HG03439 (cell line): Measurements from ENCODE around the gene USP48.
"Not testable (repeated sequence)": the region's sequence is repeated elsewhere in the genome, so short reads cannot be mapped to it uniquely, and the experiment has no call there.

ENCODE experiments used
- ATAC-seq: cut with Tn5 transposase; IDR thresholded peaks from one replicate; pipeline ENCODE4 v1.9.1; 2021; ENCODE audit warnings: mild to moderate bottlenecking, moderate library complexity; ENCODE audit not compliant: unreplicated experiment

USP48 gene

DNA sequence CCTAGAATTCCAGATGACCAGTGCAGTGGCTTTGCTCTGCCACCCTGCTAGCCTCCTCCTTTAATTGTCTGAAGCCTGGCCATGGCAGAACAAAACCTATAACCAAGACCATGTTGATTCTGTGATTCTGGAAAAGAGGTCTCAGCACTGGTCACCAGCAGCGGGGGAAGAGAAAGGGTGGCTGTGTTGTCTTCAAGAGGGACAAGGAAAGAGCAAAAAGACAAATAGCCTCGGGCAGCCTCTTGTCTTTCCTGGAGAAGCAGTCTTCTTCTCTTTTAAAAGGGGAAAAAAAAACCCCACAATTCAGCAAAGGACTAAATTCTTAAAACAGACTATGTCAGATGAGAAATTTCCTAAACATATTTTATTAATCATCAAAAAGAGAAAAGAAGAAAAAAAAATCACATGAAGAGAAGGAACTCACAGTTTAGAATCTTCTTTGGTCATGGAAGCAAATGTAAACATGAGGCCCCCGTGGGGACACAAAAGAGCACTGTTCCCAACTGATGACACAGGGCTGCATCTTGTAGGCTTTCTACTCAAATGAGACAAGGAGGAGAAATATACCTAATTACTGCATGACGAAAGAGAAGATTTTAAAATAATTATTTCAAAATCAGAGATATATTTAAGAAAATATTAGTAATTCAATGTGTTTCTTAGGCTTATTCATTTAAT is 77.5 kb downstream of the USP48 start:
- no peak for ATAC-seq

DNA sequence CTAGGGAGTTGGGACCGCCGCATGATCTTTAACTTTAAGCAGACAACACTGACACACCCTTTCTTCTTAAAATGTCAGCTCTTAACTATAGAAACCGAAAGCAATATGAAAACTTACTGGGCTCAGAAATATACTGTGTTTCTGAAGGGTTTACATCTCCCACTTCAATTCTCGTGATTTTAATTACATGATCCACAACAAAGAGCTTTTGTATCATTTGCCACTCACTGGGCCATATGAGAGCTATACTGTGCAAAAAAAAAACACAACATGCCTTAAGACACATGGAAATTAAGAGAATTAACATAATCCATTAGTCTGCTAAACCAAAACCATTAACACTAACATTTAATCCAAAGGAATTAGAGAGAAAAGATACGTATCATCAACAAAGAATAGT is 78.8 kb downstream of the USP48 start:
- no peak for ATAC-seq

DNA sequence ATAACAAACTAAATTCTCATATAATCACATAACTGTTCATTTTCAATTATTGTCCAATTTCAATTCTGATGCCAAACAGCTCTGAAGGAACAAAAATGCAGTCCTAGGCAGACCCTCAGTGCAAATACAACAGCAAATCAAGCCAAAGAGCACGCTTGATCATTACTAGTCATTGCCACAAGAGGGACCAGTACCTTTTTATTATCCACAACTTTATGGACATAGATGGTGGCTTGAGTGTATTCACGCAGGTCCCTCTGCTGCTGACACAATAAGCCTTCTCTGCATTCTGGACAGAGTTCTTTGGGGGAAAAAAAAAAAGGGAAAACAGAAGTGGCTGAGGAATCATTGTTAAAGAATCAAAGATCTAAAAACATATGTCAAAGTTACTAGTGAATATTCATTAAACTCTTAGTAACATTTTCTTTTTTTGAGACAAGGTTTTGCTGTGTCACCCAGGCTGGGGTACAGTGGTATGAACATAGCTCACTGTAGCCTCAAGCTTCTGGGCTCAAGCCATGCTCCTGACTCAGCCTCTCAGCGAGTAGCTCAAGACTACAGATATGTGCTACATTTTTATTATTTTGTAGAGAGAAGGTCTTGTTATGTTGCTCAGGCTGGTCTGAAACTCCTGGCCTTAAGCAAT is 79.5 kb downstream of the USP48 start:
- no peak for ATAC-seq

DNA sequence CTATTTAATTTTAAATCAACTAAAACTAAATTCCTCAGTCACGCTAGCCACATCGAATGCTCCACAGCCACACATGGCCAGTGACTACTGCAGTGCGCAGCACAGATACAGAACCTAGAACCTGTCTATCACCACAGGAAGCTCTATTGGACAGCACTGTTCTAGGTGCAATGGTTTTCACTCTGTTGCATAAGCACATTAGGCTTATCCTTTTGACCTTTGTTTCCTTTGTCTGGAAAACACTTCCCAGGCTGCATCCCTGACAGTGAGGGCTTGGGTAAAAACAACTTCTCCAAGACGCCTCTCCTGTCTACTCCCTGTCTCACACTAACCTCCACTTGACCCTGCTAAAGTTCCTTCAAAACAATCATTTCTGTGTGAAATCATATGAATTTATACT is 80.2 kb downstream of the USP48 start:
- no peak for ATAC-seq

DNA sequence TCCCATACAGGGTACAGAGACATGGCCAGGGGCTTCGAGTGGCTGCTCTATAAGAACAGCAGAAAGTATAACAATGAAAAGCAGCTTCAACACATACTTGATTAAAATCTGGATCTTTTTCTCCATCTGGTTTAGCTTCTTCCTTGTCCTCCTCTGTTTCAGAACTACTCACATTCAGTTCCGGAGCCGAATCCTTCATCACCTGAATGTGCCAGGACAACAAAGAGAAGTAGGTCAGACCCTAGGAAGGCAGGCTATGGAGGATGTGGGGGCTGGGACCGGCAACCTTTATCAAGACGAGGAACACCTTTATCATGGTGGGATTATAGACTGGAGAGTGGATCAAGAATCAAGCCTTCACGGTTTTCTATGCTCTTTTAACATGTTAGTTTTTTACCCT is 81.5 kb downstream of the USP48 start:
- ATAC-seq: no peak

DNA sequence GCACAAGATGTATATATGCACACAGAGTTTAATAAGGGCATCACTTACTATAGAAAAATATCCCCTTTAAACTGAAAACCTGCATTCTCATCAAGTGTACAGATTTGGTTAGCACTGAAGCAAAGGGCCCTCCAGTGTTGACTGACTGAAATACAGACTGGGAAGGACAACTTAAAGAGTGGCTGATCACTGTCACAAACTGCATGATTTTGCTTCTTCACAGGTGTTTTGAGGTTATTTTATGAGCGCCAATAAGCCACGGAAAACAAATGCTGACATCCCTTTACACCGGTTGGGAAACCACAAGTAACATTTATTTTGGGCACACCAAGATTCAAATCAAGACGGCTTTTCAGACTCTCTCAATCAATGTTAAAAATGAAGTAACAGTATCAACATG is 82.9 kb downstream of the USP48 start:
- no peak for ATAC-seq

DNA sequence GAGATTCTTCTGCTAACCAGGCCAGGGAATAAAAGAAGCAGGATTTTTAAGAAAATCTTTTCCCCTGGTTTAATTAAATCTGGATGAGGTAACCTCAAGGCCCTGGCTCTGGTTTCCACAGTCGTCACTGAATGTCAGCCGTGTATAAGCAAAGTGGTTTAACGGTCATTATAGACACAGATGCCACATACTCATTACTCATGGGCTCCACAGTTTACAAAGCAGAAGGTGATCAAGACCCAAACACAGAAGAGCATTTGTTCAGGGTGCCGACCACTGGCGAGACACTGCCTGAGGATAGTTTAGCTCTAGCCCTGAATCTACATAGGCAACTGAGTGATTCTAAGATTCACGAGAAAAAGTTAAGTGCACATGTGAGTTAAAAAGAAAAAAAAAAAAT is 86.0 kb downstream of the USP48 start:
- ATAC-seq: no peak

DNA sequence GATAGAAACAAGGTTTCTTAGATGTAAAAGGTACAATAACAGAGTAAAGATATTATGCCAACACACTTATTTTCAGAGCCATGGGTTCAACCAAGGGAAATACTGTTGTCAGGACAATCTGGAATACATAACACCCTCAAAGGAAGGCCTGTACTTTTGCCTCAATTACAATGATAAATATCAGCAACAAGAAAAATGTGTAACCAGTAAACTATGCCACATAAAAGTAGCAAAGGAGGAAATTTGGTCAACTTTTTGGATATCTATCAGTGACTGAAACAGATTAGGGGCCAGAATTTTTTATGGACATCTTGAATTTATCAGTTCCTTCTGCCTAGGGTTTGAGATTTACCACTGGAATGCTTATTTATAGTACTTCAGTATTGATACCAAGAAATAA is 89.2 kb downstream of the USP48 start:
- ATAC-seq: no peak

DNA sequence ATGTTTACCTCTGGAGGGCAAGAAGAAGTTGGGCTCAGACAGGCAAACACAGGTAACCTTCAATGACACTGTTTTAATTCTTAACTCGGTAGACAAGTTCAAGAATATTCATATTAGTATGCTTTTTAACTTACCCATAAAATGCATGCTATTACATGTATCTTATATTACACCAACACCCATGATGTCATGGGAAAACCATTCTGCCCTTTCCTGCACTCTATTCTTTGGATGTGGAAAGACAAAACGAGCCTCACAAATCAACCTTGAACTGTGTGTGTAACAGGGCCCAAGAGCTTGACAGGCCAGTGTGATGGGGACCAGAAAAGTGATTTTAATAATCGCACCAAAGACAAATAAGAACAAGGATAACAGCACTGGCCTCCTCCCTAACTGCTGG is 91.2 kb downstream of the USP48 start:
- no peak for ATAC-seq

DNA sequence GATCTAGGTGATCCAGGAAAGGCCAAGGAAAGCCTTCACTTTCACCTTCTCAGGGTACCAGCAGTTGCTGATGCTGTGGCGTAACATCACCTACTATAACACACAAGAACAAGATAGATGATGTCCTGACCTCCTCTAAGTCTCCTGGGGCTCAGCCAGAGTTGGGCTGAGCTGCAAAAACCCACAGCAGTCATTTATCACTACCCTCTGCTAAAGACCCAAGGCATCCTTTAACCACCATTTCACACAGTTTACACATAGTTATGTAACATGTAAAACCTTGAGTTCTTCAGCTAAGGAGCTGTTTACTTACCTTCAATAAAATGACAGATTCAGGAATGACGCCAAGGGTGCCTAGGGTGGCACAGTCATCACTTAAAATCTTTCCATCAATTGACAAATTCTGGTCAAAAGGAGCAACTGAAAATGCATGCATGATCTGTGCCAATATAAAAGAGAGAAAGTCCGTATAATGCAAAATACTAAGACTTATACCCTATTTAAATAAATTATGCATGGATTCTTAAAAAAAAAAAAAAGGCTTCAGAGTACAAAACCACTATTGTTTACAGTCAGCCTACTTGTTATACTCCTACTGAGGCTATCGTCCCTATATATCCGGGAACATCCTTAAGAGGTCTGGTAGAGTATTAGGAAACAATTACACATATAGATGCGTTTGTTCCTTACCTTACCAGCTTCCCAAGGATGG is 93.1 kb downstream of the USP48 start:
- ATAC-seq: no peak

DNA sequence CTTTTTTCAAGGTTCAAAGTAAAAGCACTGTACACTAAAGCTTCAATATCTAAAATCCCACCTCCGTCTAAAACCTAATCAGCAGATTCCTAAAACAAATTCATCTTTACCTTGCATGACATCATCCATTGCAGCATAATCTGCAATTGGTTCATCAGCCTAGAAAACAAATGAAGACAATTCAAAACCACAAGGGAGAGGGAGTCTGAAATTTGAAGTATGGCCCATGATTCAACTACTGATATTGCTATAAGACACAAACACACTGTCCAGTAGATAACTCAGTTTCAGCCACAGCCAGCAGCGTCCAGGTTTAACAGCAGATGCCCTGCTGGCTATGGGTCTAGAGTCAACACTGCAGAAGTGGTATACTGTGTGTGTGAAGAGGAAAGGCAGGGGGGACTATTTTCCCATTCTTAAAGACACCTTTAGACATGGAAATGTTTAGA is 95.8 kb downstream of the USP48 start:
- ATAC-seq: no peak

DNA sequence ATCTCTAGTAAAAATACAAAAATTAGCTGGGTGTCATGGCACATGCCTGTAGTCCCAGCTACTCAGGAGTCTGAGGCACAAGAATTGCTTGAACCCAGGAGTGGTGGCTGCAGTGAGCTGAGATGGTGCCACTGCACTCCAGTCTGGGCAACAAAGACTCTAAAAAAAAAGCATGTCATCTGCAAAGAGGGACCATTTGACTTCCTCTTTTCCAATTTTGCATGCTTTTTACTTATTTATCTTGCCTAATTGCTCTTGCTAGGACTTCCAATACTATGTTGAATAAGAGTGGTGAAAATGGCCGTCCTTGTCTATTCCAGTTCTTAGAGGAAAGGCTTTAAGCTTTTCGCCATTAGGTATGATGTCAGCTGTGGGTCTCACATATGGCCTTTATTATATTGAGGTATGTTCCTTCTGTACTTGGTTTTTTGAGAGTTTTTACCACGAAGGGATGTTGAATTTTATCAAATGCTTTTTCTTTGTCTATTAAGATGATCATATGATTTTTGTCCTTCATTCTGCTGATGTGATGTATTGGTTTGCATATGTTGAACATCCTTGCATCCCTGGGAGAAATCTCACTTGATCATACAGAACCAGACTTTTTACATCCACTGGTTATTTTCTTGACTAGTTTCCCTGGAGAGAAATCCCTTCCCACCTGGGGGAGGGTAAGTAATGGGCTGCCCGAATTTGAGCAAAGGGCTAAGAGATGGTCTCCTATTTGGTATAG is 96.8 kb downstream of the USP48 start:
- ATAC-seq: no peak

DNA sequence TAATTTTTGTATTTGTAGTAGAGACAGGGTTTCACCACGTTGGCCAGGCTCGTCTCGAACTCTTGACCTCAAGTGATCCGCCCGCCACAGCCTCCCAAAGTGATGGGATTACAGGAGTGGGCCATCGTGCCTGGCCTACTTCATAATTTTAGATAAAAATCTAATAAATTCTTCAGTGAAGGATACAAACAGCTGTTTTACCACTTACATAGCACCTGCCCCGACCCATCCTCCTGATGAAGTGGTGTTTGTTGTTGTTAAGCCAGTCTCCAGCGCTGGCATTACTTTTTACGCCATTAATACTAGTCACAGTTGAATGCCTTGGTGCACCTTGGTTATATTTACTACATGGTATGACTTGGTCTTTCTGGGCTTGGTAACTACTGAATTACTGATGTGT is 101.5 kb downstream of the USP48 start:
- ATAC-seq: no peak

DNA sequence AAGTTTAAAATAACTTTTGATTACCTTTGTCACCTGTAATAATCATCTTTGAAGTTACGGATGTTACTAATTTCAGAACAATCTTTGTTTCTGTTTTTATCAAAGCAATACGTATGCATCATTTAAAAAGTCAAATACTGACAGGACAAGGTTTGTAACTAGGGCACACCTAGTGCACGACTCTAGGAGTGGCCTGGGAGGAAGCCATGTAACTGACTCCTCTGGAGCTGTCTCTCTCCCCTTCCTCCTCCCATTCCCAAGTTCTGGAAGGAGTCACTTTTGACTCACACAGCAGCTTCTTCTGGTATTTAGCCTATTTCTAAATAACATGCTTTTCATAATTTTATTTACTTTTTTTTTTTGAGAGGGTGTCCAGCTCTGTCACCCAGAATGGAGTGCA is 102.0 kb downstream of the USP48 start:
- ATAC-seq: no peak

DNA sequence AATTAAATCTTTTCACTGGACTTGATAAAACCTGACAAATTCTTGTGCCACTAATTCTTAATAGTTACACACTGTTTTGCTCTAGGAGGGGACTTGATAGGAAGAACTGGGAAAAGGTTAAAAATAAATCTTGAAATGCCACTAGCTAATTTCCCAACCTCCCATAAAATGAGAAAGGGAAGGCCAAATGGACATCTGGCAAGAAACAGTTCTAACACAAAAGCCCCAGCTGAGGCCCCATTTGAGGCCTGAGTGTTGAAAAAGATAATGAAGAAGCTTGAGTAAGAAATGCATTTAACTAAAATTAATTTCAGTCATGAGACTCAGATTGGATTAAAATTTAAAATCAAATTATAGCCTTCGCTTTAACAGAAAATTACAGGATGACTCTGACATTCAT is 102.6 kb downstream of the USP48 start:
- no peak for ATAC-seq

DNA sequence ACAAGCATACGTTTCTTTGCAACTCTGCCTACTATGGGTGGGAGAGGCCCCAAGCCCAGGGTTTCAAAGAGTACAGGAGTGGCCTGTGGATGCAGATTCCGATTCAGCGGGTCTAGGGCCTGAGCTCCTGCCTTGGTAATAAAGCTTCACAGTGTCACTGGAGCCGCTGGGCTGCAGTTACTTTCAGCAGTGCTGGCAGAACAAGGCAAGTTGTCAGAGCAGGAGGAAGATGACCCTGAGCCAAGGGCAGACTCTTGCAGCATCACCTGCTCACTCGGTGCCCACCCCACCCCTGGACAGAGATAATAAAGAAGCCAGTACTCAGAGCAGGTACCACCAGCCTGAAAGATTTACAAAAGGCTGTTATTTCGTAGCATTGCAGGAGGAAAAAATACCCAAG is 105.8 kb downstream of the USP48 start:
- no peak for ATAC-seq

DNA sequence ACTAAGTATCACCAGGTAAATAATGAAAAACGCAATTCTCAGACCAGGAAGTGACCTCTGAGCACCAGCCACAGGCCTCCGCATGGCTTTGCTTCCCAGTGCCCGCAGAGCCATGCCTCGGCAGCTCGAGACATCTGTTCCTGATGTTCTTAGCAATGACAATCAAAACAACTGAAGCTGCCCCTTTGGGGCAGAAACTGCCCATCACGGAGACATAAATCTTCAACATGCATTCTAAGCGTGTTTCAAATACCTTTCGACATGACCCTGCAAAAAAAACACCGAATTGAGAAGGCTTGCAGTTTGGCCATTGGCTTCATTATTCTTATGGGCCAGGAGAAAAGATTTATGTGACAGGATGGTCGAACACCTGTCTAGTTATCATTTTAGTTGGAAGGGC is 108.0 kb downstream of the USP48 start:
- no peak for ATAC-seq

DNA sequence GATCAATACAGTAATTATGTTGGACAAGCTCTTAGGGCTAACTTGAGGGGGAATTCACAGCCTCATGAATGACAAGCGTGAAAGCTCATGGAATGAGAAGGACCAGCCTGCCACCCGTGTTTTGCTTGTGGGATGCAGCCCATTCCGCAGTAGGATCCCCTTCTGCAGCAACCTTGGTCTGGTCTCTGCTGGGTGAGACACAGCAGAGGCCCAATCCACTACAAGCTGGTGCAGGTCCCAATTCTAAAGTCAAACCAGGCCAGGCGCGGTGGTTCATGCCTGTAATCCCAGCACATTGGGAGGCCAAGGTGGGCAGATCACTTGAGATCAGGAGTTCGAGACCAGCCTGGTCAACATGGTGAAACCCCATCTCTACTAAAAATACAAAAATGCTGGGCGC is 109.1 kb downstream of the USP48 start:
- ATAC-seq: not testable (repeated sequence)

DNA sequence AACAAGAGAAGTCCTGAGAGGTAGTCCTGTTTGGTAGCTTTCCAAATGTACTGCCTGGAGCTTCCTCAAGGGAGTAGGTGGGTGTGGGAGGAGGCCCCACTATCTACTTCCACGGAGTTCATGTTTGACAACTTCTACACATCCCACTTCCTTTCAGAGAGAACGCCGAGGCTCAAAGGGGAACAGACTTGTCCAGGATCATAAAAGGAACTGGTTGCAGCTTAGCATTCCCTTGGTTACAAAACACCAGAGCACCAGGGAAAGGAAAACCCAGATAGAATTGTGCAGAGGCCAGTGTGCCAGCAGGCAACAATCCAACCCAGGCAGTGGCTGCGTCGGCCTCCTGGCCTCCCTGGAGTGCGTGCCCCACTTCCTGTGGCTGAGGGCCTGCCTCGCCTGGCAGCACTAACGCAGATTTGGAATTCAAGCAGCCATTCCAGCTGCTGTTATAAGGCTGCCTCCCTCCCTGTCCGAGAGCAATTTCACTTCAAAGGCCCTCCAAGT is 109.6 kb downstream of the USP48 start:
- no peak for ATAC-seq

DNA sequence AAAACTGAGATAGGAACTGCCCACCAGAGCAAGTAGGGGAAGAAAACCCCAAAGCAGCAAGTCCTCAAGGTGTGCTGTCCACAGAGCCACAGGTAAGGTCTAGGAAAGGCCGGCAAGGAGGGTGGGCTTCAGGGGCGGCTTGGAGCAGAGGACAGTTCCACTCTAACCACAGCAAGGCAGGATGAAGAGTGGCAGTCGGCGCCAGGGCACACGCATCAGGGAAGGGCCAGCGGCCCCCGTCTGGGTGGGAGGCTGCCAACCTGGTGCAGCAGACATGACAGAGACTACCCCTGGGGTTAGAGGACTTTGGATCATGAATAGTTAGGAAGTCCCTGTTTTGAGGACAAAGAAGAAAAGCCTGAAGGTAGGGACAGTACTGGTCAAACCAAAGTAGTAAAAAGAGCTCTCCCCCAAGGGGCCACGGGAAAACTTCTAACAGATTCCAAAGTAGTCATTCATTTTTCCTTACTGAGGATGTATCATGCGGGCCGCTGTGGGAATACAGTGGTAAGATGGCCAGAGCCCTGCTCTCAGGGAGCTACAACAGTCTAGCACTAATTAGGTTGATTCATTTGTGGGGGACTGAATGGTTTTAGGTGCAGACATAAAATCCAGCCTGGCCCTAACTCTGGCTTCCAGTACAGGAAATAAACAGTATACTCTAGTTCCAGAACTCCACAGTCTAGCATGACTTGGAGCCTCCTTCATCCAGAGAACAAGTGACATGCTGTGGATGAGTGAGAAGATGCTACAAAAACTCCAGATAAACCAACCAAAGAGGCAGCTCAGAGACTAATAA is 110.3 kb downstream of the USP48 start:
- no peak for ATAC-seq

DNA sequence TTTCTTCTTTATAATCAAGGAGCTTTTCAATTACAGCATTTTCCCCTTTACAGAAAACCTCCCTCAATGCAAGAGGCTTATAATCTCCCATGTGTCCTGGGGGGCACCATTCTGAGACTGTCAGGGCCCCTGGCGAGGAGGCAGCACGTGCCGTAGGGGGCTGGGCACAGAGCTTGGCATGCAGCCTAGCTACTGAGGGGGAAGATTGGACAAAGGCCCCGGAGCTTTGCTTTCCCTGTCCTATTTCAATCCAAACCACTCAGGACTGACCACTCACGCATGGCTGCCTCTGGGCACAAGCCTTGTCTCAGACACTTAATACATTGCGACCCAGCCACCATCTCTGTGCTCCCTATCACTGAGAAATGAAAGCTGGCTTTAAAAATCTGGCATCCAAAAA is 111.0 kb downstream of the USP48 start:
- no peak for ATAC-seq
